OCI-LY3 (cell line): Measurements from ENCODE around the gene HIRIP3.

Source experiments
- EZH2phosphoT487 ChIP-seq: fragments of 200-600 bp; shearing (Covaris generic); IDR thresholded peaks from 2 replicates; pipeline ENCODE4 v1.6.1; 2018; ENCODE audit warnings: antibody characterized with exemption, mixed run types, low read depth
- TF ChIP-seq, protein P1 (sequence below): fragments of 200-600, 300-600 bp; sonication (generic); IDR thresholded peaks from 2 replicates; pipeline ENCODE4 v1.5.1; 2014; ENCODE audit warnings: antibody characterized with exemption, low read length, low read depth

- TF ChIP-seq, protein P1, sequence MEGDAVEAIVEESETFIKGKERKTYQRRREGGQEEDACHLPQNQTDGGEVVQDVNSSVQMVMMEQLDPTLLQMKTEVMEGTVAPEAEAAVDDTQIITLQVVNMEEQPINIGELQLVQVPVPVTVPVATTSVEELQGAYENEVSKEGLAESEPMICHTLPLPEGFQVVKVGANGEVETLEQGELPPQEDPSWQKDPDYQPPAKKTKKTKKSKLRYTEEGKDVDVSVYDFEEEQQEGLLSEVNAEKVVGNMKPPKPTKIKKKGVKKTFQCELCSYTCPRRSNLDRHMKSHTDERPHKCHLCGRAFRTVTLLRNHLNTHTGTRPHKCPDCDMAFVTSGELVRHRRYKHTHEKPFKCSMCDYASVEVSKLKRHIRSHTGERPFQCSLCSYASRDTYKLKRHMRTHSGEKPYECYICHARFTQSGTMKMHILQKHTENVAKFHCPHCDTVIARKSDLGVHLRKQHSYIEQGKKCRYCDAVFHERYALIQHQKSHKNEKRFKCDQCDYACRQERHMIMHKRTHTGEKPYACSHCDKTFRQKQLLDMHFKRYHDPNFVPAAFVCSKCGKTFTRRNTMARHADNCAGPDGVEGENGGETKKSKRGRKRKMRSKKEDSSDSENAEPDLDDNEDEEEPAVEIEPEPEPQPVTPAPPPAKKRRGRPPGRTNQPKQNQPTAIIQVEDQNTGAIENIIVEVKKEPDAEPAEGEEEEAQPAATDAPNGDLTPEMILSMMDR = no peak
- TF ChIP-seq EZH2phosphoT487 = no peak
These were observed 5.4 kb downstream of the HIRIP3 start for GRCh38 chr16:29990034-29990433.
